ENCODE results near the gene TTC9.

DNA sequence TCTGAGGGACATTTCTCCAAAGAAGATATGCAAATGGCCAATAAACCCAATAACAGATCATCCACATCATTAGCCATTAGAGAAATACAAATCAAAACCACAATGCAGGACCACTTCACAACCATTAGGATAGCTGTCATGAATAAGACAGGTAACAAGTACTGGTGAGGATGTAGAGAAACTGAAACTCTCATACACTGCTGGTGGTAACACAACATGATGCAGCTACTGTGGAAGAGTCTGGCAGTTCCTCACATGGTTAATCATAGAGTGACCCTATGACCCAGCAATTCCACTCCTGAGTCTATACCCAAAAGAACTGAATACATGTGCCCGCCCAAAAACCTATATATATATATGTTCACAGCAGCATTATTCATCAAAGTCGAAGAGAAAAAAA is 39.0 kb downstream of the TTC9 start:
- TF ChIP-seq, protein P1, sequence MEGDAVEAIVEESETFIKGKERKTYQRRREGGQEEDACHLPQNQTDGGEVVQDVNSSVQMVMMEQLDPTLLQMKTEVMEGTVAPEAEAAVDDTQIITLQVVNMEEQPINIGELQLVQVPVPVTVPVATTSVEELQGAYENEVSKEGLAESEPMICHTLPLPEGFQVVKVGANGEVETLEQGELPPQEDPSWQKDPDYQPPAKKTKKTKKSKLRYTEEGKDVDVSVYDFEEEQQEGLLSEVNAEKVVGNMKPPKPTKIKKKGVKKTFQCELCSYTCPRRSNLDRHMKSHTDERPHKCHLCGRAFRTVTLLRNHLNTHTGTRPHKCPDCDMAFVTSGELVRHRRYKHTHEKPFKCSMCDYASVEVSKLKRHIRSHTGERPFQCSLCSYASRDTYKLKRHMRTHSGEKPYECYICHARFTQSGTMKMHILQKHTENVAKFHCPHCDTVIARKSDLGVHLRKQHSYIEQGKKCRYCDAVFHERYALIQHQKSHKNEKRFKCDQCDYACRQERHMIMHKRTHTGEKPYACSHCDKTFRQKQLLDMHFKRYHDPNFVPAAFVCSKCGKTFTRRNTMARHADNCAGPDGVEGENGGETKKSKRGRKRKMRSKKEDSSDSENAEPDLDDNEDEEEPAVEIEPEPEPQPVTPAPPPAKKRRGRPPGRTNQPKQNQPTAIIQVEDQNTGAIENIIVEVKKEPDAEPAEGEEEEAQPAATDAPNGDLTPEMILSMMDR (IDR thresholded peaks at IDR 0.05): no peak
- TF ChIP-seq POLR2A (IDR thresholded peaks at IDR 0.05): no peak
- no peak for TF ChIP-seq POLR2AphosphoS5 (IDR thresholded peaks at IDR 0.05)

All from breast epithelium (tissue), 3 donors.